ENCODE data around the gene SARM1. TPM values are rescaled to one million over a fixed set of nuclear protein-coding genes. Genes with fewer than 3 reads are reported as not detected.

SARM1 gene
- polyA plus RNA-seq, 1 donor from 2014 or later: 21.6 TPM

DNA sequence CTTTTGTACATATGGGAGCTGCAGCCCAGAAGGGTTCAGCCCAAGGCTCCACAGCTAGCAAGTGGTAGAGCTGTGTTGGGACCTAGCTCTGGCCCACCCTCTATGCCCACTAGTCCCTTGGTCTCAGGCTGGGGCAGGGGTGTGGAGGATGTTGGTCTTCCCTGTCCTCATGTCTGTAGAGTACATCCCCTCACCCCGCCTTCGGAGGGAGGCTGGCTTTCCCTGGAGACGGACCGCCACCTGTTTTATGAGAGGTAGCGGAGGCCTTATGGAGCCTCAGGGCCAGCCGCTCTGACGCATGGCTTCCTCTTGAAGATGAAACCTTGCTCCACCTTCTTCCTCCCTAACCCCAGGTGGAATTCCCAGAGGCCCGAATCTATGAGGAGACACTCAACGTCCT lies 27.5 kb upstream of the SARM1 start:
- H3F3A ChIP-seq (ENCODE audit: insufficient read depth, low read length, poor library complexity, severe bottlenecking): no peaks in the 10 kb centered on the region
- H4K20me1 ChIP-seq (ENCODE audit: insufficient read depth): no peaks in the 10 kb centered on the region
- TF ChIP-seq MXI1 (conservative IDR thresholded peaks at IDR 0.05; ENCODE audit: poor library complexity, severe bottlenecking): no peak
- no peak for TF ChIP-seq EZH2 (IDR thresholded peaks at IDR 0.05; ENCODE audit: borderline replicate concordance, insufficient read depth, low read length, poor library complexity, severe bottlenecking)
- no peak for TF ChIP-seq TAF1 (IDR thresholded peaks at IDR 0.05; ENCODE audit: low read depth)
- TF ChIP-seq, protein P1, sequence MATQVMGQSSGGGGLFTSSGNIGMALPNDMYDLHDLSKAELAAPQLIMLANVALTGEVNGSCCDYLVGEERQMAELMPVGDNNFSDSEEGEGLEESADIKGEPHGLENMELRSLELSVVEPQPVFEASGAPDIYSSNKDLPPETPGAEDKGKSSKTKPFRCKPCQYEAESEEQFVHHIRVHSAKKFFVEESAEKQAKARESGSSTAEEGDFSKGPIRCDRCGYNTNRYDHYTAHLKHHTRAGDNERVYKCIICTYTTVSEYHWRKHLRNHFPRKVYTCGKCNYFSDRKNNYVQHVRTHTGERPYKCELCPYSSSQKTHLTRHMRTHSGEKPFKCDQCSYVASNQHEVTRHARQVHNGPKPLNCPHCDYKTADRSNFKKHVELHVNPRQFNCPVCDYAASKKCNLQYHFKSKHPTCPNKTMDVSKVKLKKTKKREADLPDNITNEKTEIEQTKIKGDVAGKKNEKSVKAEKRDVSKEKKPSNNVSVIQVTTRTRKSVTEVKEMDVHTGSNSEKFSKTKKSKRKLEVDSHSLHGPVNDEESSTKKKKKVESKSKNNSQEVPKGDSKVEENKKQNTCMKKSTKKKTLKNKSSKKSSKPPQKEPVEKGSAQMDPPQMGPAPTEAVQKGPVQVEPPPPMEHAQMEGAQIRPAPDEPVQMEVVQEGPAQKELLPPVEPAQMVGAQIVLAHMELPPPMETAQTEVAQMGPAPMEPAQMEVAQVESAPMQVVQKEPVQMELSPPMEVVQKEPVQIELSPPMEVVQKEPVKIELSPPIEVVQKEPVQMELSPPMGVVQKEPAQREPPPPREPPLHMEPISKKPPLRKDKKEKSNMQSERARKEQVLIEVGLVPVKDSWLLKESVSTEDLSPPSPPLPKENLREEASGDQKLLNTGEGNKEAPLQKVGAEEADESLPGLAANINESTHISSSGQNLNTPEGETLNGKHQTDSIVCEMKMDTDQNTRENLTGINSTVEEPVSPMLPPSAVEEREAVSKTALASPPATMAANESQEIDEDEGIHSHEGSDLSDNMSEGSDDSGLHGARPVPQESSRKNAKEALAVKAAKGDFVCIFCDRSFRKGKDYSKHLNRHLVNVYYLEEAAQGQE (IDR thresholded peaks at IDR 0.05; ENCODE audit: borderline replicate concordance): no peak
- TF ChIP-seq POLR2AphosphoS5 (IDR thresholded peaks at IDR 0.05): no peak
- no peak for TF ChIP-seq RAD21 (conservative IDR thresholded peaks at IDR 0.05)
- TF ChIP-seq, protein P2, sequence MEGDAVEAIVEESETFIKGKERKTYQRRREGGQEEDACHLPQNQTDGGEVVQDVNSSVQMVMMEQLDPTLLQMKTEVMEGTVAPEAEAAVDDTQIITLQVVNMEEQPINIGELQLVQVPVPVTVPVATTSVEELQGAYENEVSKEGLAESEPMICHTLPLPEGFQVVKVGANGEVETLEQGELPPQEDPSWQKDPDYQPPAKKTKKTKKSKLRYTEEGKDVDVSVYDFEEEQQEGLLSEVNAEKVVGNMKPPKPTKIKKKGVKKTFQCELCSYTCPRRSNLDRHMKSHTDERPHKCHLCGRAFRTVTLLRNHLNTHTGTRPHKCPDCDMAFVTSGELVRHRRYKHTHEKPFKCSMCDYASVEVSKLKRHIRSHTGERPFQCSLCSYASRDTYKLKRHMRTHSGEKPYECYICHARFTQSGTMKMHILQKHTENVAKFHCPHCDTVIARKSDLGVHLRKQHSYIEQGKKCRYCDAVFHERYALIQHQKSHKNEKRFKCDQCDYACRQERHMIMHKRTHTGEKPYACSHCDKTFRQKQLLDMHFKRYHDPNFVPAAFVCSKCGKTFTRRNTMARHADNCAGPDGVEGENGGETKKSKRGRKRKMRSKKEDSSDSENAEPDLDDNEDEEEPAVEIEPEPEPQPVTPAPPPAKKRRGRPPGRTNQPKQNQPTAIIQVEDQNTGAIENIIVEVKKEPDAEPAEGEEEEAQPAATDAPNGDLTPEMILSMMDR (IDR thresholded peaks at IDR 0.05; ENCODE audit: poor library complexity, severe bottlenecking): no peak
- TF ChIP-seq SMC3 (conservative IDR thresholded peaks at IDR 0.05; ENCODE audit: poor library complexity): no peak
- no peak for TF ChIP-seq EP300 (conservative IDR thresholded peaks at IDR 0.05; ENCODE audit: poor library complexity, severe bottlenecking)
- H3K9ac ChIP-seq (ENCODE audit: low read length): no peak overlapping the region
- no peak overlapping the region for H2AFZ ChIP-seq (ENCODE audit: low read depth, low read length)
- H3K4me2 ChIP-seq (ENCODE audit: low read length): no peak overlapping the region
- no peaks in the 10 kb centered on the region for H3K9me3 ChIP-seq (ENCODE audit: low read length)
- no peak overlapping the region for H3K4me3 ChIP-seq (ENCODE audit: low read length)
- H3K9me2 ChIP-seq (ENCODE audit: insufficient read depth, low read length): no peaks in the 10 kb centered on the region
- H3K36me3 ChIP-seq (ENCODE audit: insufficient read depth, low read length): peaks cover 13% of the 10 kb centered on the region
- H3K27ac ChIP-seq (ENCODE audit: low read length): no peak overlapping the region
- peaks cover 6% of the 10 kb centered on the region for H3K79me2 ChIP-seq (replicated peaks; ENCODE audit: insufficient read depth, low read length)
- no peaks in the 10 kb centered on the region for H3K27me3 ChIP-seq (ENCODE audit: insufficient read depth, low read depth, low read length)

DNA sequence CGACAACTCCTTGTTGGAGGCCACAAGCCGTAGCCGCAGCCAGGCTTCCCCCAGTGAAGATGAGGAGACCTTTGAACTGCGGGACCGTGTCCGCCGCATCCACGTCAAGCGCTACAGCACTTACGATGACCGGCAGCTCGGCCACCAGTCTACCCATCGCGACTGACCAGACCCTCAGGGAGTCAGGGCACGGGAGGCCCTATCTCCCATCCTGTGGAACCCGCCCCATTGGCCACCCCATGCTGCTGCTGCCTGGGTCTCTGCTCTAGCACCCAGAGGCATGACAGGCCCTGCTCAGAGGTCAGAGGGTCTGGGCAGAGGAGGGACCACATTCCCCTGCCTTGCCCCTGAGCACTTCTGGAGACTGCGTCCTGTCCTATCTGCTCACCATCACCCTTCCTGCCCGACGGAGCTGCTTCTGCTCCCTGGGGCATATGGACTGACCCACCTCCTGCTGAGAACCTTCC lies 27.0 kb upstream of the SARM1 start:
- TF ChIP-seq RAD21 (conservative IDR thresholded peaks at IDR 0.05) (no peak), EZH2 (IDR thresholded peaks at IDR 0.05; ENCODE audit: borderline replicate concordance, insufficient read depth, low read length, poor library complexity, severe bottlenecking) (no peak), TAF1 (IDR thresholded peaks at IDR 0.05; ENCODE audit: low read depth) (no peak)
- TF ChIP-seq, protein P2 (IDR thresholded peaks at IDR 0.05; ENCODE audit: poor library complexity, severe bottlenecking): no peak
- Histone ChIP-seq H3K9ac (ENCODE audit: low read length) (no peak overlapping the region), H3F3A (ENCODE audit: insufficient read depth, low read length, poor library complexity, severe bottlenecking) (no peaks in the 10 kb centered on the region), H3K4me3 (ENCODE audit: low read length) (no peak overlapping the region), H3K79me2 (replicated peaks; ENCODE audit: insufficient read depth, low read length) (peaks cover 2% of the 10 kb centered on the region), H3K9me3 (ENCODE audit: low read length) (no peaks in the 10 kb centered on the region), H4K20me1 (ENCODE audit: insufficient read depth) (no peaks in the 10 kb centered on the region), H3K36me3 (ENCODE audit: insufficient read depth, low read length) (peaks cover 13% of the 10 kb centered on the region), H3K9me2 (ENCODE audit: insufficient read depth, low read length) (no peaks in the 10 kb centered on the region), H2AFZ (ENCODE audit: low read depth, low read length) (no peak overlapping the region), H3K27ac (ENCODE audit: low read length) (no peak overlapping the region), H3K4me2 (ENCODE audit: low read length) (no peak overlapping the region), H3K27me3 (ENCODE audit: insufficient read depth, low read depth, low read length) (no peaks in the 10 kb centered on the region)
